K562 (cell line): ENCODE data around the gene PLG. TPM values are rescaled to one million over a fixed set of nuclear protein-coding genes. Genes with fewer than 3 reads are reported as not detected.
A peak's percentile ranks its signal among the peaks of the same experiment; 100 is the strongest.
"Not testable (repeated sequence)": the region's sequence is repeated elsewhere in the genome, so short reads cannot be mapped to it uniquely, and the experiment has no call there.

Experiments used
- ARID1B ChIP-seq: fragments of 450-650 bp; IDR thresholded peaks from 2 replicates; pipeline ENCODE4 v1.6.1; 2016; ENCODE audit warnings: antibody characterized with exemption, mild to moderate bottlenecking, inconsistent platforms
- BRD9 ChIP-seq: fragments of 450-650 bp; IDR thresholded peaks from 2 replicates; pipeline ENCODE4 v1.6.1; 2018; ENCODE audit warnings: low read depth; ENCODE audit not compliant: partially characterized antibody
- CC2D1A ChIP-seq: fragments of 450-650 bp; IDR thresholded peaks from 2 replicates; pipeline ENCODE4 v1.6.1; 2017; ENCODE audit warnings: mild to moderate bottlenecking
- CTBP1 ChIP-seq: fragments of 450-650 bp; IDR thresholded peaks from 2 replicates; pipeline ENCODE4 v1.6.1; 2016; ENCODE audit warnings: borderline replicate concordance
- FOXA3 ChIP-seq, 2 experiments: fragments of 450-650 bp in 1 of 2; sonication (generic) in 1 of 2; formaldehyde crosslinking; IDR thresholded peaks in 1 of 2; conservative IDR thresholded peaks in 1 of 2; 2 replicates each; pipeline versions ENCODE4 v1.4.0 to v1.8.0; 2020 to 2022; ENCODE audit warnings: mild to moderate bottlenecking in 2 of 2, missing genetic modification reagents in 1 of 2
- MAFF ChIP-seq: IDR thresholded peaks from 2 replicates; pipeline ENCODE4 v1.6.1; 2012; ENCODE audit warnings: low read length, improper control_type of control experiment
- MTA2 ChIP-seq: fragments of 450-650 bp; IDR thresholded peaks from 2 replicates; pipeline ENCODE4 v1.6.1; 2016; ENCODE audit warnings: low read depth
- NR2C1 ChIP-seq, 2 experiments: fragments of 450-650 bp; IDR thresholded peaks; 2 replicates each; pipeline ENCODE4 v1.6.1; 2017; ENCODE audit warnings: mild to moderate bottlenecking in 2 of 2, antibody characterized with exemption in 1 of 2, inconsistent platforms in 1 of 2, missing compliant biosample characterization in 1 of 2, missing genetic modification characterization in 1 of 2
- SMARCC2 ChIP-seq: fragments of 450-650 bp; IDR thresholded peaks from 2 replicates; pipeline ENCODE4 v1.6.1; 2017; ENCODE audit warnings: antibody characterized with exemption, moderate library complexity, mild to moderate bottlenecking, low read depth
- polyA plus RNA-seq, 8 experiments: library from polyadenylated mRNA; depleted of rRNA in 4 of 8; stranded (reverse) in 5 of 8; unstranded in 3 of 8; fragments of >200 nt; fragmentation: Nextera tagmentation in 2 of 8; fragmentation: Illumina TruSeq in 1 of 8; extraction: Ambion mirVana in 2 of 8; extraction: Trizol in 1 of 8; gene quantifications; 2 replicates each; pipeline versions ENCODE4 v1.2.1 to v1.2.3, GENCODE V29; 2011 to 2014; ENCODE audit warnings: inconsistent platforms in 1 of 8, missing spikeins in 1 of 8
- total RNA-seq, 7 experiments: library from RNA; depleted of rRNA in 6 of 7; stranded (reverse); fragments of >200 nt in 6 of 7; fragmentation: Illumina TruSeq in 2 of 7; extraction: Trizol in 2 of 7; gene quantifications; 2 replicates each; pipeline versions ENCODE4 v1.2.1 to v1.2.3, GENCODE V29; 2011 to 2021; ENCODE audit warnings: low replicate concordance in 1 of 7

The PLG gene
- total and polyA plus RNA-seq, 9 of the 15 experiments (the other 6 are each of a cell fraction or from before 2014, with no cell fraction given), result 0.64 TPM; not detected in 8

DNA sequence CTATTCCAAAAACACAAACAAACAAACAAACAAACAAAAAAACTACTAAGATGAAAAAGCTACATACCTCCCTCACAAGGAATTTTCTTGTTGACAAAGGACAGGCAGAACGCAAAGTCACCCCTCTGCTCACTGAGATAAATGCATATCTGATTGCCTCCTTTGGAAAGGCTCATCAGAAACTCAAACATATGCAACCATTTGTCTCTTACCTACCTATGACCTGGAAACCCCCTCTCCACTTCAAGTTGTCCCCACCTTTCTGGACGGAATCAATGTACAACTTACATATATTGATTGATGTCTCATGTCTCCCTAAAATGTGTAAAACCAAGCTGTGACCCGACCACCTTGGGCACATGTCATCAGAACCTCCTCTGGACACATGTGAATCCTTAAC lies 100.0 kb downstream of the PLG start (continued):
- TF ChIP-seq NR2C1 (IDR thresholded peaks at IDR 0.05), result peak; percentile 25; the same call in 1 of the 2 replicates
- TF ChIP-seq NR2C1 (tag; IDR thresholded peaks at IDR 0.05), result not testable (repeated sequence)
- TF ChIP-seq CC2D1A, result peak; percentile 27; the same call in 1 of the 2 replicates
- peak; percentile 43 for TF ChIP-seq BRD9
- peak in 1 of 2 experiments; percentile 91; a peak in 2 of 4 replicates for TF ChIP-seq FOXA3 (CRISPR knock-in tag; conservative IDR thresholded peaks at IDR 0.05 in 1 of 2, IDR thresholded peaks at IDR 0.05 in 1 of 2)
- peak; percentile 59; the same call in 1 of the 2 replicates for TF ChIP-seq MAFF
- peak; percentile 97 for TF ChIP-seq ARID1B
- TF ChIP-seq MTA2, result peak; percentile 79
- peak; percentile 91 for TF ChIP-seq SMARCC2
- peak; percentile 47; the same call in 1 of the 2 replicates for TF ChIP-seq CTBP1
- TF ChIP-seq, all 486 proteins: peak for 51; not testable (repeated sequence) for 435

Other genes starting within 250 kb of the PLG start
- not detected in 2 replicates for gene LPA, start 38.0 kb upstream of the PLG start, total RNA-seq (2014; rRNA removed)
- not detected in 2 replicates for gene LPA, start 38.0 kb upstream of the PLG start, total RNA-seq (2014; rRNA removed; fragmentation: Illumina TruSeq; extraction: Trizol)
- not detected in 2 replicates for gene LPA, start 38.0 kb upstream of the PLG start, total RNA-seq (2015; rRNA removed; fragmentation: Illumina TruSeq; extraction: Trizol)
- gene LPA, start 38.0 kb upstream of the PLG start, total RNA-seq (2021), result 0.04 and 0.18 TPM in 2 replicates
- gene LPA, start 38.0 kb upstream of the PLG start, polyA plus RNA-seq (2011; rRNA removed), result not detected in 2 replicates
- 0.07 TPM in 1 of 2 replicates, not detected in the other for gene LPA, start 38.0 kb upstream of the PLG start, polyA plus RNA-seq (2014; fragmentation: Illumina TruSeq; extraction: Trizol)
- under 1 TPM in 1 of 2 experiments, not detected in 1; 0.01 TPM for gene LPA, start 38.0 kb upstream of the PLG start, polyA plus RNA-seq (2014; fragmentation: Nextera tagmentation; extraction: Ambion mirVana)
- 0.15 TPM in 1 of 2 replicates, not detected in the other for gene LPA, start 38.0 kb upstream of the PLG start, polyA plus RNA-seq (2014; rRNA removed)